GM18505 (cell line): ENCODE measurements around the gene DNASE2.
"Not testable (repeated sequence)": the region's sequence is repeated elsewhere in the genome, so short reads cannot be mapped to it uniquely, and the experiment has no call there.

Experiments used
- ATAC-seq: cut with Tn5 transposase; IDR thresholded peaks from one replicate; pipeline ENCODE4 v1.9.1; 2021; ENCODE audit not compliant: unreplicated experiment
- POLR2A ChIP-seq: IDR thresholded peaks from 4 replicates; pipeline ENCODE4 v1.6.1; 2011; ENCODE audit warnings: borderline replicate concordance; ENCODE audit not compliant: insufficient read depth, insufficient read length; ENCODE audit errors: extremely low read depth

DNASE2 gene

DNA sequence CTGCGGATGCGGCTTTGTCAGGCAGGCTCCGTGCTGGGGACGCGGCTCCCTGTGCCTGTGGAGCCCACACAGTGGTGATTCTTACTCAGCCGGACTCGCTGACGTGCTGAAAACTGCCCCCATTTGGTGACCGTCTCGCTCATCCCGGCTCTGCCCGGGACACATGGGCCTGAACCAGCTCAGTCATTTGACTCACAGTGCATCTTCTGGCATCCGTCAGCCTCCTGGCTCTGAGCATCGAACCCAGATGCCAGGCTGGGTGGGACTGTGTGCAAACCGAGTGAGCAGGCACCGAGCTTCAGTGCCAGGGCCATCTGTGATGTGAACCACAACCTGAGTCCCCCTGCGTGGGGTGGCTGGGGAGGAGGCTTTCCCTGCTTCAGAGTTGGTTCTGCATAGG is 15.2 kb upstream of the DNASE2 start:
- ATAC-seq: no peak
- TF ChIP-seq POLR2A: no peak

DNA sequence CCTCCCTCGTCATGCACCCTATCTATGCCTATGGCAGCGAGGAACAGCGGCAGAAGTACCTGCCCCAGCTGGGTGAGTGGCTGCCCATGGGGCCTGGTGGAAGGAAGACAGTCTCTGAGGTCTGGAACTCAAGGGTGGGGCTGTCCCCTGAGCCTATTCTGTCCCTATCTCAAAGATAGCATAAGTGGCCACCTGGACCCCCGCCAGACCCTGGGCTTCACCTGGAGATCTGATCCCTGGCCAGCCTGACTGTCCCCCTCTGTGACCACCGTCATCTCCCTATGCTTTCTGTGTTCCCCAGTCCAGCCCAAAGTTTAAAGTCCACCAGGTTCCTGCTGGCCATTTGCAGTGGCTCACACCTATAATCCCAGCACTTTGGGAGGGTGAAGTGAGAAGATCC is 12.3 kb upstream of the DNASE2 start:
- TF ChIP-seq POLR2A: no peak
- ATAC-seq: no peak

- no peak for TF ChIP-seq POLR2A
- no peak for ATAC-seq
Observed at GRCh38 chr19:12891553-12892021, 10.3 kb upstream of the DNASE2 start.

DNA sequence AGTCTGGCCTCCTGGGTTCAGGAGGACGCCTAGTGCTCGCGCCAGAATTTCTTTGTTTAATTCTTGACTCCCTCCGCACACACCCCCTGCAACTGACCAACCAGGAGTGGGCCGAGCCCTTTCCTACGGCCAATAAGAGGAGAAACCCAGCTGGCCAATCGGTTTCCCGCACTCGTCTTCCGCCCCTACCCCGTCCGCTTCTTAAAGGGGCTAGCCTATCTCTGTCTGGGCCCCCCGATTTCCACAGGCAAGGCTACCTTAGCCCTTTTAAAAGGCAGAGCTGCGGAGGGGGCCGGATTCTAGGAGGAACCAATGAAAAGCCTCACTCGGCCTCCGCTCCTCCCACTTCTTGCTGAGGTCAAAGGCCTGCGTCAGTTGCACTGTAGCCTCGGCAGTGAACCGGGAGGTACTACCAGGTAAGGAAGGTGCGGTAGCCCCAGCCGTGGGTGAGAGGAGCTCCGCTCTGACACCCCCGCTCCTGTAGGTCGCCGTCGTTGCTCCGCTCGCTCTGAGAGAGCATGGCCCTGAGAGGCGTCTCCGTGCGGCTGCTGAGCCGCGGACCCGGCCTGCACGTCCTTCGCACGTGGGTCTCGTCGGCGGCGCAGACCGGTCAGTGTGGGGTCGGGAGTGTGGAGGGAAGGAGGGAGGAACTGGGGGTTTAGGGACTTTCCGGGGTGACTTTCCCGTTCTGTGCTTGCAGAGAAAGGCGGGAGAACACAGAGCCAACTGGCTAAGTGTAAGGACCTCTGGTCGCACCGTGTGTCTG is 9.7 kb upstream of the DNASE2 start, which contains the start of gene GCDH:
GCDH (plus strand) TSS at position 374 of the 766 bp plus-strand sequence; CDS start at position 519, 145 bp downstream.
- ATAC-seq: peak; percentile 79
- TF ChIP-seq POLR2A: peak; percentile 82

GRCh38 chr19:12890299-12890786 is 9.1 kb upstream of the DNASE2 start:
- ATAC-seq: not testable (repeated sequence)

GRCh38 chr19:12888006-12888603 is 6.9 kb upstream of the DNASE2 start:
- TF ChIP-seq POLR2A: no peak
- no peak for ATAC-seq

DNA sequence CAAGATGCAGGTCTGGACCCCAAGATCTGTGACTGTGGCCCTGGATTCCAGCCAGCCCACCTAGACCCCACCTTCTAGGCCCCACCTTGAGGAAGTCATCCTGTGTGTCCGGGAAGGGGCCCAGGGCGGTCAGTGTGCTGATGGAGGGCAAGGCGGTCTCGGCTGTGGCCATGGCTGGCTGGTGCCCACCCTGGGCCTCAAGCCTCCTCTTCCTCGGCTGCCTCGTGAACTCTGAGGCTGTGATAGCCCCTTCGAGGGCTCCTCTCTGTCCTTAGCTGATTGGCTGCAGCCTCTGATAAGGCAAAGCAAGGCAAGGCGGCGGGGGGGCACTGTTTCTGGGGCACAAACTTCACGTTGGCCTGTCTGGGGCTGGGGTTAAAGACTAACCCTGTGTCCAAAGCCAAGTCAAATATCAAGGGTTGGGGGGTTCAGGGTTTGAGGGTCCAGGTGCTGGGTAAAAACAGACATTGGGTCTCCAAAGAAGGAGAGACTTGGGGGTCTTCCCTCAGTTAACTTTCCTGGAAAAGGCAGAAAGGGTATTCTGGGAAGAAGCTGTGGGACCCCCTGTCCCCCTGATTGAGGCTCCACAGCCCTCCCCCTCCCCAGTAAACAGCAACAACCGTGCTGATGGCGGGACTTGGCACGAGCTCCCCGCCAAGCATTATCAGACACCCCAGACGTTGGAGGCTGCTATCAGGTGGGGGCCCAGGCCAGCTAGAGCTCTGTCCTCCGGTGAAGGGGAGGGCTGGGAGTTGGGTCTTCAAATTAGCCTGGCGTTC is 5.9 kb upstream of the DNASE2 start, which contains the start of gene KLF1:
KLF1 (minus strand) TSS at position 233 of the 779 bp plus-strand sequence; CDS start at position 172, 61 bp downstream.
- TF ChIP-seq POLR2A: no peak

GRCh38 chr19:12886651-12886968 is 5.4 kb upstream of the DNASE2 start:
- no peak for TF ChIP-seq POLR2A
- no peak for ATAC-seq

More for the DNA sequence above, 5.9 kb upstream of the DNASE2 start, which contains the start of gene KLF1:
- ATAC-seq: no peak

DNA sequence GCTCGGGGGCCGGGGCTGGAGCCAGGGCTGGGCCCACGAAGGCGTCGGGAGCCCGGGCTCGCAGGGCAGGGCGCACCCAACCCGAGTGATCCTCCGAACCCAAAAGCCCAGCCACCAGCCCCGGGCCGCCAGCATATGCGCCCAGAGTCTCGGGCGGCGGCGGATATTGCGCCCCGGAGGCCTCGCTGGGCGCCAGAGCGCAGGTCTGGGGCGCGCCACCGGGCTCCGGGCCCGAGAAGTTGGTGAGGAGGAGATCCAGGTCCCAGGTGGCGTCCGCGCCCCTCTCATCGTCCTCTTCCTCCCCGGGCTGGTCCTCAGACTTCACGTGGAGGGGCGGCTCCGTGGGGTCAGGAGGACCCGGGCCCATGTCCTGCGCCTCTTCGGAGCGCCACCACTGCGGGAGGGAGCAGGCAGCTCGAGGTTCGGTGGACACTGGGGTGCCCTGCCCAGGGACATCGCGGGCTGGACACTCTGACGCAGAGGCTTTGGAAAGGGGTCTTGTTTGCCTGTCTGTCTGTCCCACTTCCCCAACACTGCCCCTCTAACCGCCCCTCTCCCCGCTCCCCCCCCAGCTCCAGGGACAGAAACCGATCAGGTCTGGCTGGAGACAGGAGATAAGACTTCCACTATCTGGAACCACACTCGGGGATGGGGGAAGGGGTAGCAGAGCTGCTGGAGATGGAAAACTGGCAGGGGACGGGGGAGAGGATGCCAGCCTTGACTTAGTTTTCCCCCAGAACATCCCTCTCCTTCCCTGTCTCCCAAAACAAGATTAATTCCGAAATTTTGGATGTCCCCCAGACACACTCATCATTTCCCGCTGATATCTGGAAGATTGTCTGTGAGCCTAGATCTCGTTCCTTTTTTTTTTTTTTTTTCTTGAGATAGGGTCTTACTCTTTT is 4.8 kb upstream of the DNASE2 start:
- peak; percentile 6 for ATAC-seq
- TF ChIP-seq POLR2A: no peak

DNA sequence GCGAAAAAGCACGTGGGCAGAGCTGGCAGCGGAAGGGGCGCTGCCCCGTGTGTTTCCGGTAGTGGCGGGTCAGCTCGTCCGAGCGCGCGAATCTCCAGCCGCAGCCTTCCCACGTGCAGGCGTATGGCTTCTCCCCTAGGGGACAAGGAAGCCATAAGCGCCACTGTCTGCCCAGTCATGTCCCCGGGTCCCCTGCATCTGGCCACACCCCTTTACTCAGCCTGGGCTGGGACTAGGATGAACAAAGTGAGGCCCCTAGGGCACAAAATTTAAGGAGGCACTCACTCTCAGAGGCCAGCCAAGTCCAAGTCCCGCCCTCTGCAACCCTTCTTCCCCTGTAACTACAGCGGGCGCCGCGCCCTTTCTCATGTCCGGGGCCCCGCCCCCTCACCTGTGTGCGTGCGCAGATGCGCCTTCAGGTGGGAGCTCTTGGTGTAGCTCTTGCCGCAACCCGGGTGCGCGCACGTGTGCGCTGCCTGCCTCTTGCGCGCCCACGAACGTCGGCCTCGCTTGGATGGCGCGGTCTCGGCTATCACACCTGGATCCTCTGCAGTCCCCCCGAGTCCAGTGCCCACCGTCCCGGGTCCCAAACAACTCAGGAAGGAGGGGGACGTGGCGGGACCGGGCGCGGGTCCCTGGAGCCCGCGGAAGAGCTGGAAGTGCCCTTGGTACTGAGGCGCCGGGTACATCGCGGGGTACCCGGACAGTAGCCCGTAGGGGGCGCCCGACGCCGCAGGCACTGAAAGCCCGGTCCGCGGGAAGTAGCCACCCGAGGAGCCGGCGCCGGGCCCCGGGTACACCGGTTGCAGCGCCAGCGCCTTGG is 3.9 kb upstream of the DNASE2 start:
- peak; percentile 59 for TF ChIP-seq POLR2A
- peak; percentile 36 for ATAC-seq

- no peak for ATAC-seq
- TF ChIP-seq POLR2A: no peak
Observed at GRCh38 chr19:12884627-12884925, 3.3 kb upstream of the DNASE2 start.

DNA sequence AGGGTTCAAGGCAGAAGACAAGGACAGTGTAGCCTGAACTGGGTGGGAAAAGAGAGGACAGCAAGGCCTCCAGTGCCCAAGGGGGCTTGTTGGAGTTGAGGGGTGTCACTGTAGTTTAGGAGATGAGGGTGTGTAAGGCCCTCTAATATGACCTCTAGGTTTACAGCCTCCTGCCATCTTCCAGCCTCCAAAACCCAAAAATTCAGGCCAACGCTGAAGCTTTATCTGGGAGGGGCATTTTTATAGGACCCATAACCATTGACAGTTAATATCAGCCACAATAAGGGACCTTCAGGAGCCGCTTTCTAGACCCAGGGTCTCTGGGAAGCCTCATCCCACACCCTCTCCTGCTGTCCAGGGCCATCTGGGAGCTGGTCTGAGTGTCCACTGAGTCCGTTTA is 3.0 kb upstream of the DNASE2 start:
- no peak for TF ChIP-seq POLR2A
- no peak for ATAC-seq
